ENCODE results near the gene DNAJC5G. TPM values are rescaled to one million over a fixed set of nuclear protein-coding genes. Genes with fewer than 3 reads are reported as not detected.

DNAJC5G gene
- total RNA-seq, 3 donors from 2014 or later, result 0.47 TPM; not detected in 2

DNA sequence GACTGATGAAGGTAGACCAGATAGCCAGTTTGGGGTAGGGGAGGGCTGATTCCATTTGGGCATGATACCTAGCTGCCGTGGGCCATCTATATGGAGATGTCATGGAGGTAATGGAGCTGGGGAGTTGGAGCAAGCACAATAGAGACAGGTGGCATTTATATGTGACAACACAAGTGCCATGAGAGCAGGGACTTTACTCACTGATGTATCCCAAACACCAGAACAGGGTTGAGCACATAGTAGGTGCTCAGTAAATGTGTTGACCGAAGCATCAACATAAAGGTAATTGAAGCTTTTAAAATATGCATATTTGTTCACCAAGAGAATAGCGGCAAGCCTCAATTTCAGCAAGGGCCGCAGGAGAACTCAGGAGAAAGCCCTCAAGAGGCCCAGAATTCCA is 27.3 kb upstream of the DNAJC5G start:
- DNase-seq (no peak), ATAC-seq (no peak)
- Histone ChIP-seq H3K36me3 (ENCODE audit: low read depth) (no peaks in the 10 kb centered on the region), H3K9me3 (no peaks in the 10 kb centered on the region), H3K4me1 (ENCODE audit: low read depth) (no peaks in the 10 kb centered on the region), H3K4me3 (no peak overlapping the region)
- intact Hi-C loops (cut with DNase I, micrococcal nuclease), result no loop called here
- TF ChIP-seq, protein P1, sequence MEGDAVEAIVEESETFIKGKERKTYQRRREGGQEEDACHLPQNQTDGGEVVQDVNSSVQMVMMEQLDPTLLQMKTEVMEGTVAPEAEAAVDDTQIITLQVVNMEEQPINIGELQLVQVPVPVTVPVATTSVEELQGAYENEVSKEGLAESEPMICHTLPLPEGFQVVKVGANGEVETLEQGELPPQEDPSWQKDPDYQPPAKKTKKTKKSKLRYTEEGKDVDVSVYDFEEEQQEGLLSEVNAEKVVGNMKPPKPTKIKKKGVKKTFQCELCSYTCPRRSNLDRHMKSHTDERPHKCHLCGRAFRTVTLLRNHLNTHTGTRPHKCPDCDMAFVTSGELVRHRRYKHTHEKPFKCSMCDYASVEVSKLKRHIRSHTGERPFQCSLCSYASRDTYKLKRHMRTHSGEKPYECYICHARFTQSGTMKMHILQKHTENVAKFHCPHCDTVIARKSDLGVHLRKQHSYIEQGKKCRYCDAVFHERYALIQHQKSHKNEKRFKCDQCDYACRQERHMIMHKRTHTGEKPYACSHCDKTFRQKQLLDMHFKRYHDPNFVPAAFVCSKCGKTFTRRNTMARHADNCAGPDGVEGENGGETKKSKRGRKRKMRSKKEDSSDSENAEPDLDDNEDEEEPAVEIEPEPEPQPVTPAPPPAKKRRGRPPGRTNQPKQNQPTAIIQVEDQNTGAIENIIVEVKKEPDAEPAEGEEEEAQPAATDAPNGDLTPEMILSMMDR (IDR thresholded peaks at IDR 0.05), result no peak

DNA sequence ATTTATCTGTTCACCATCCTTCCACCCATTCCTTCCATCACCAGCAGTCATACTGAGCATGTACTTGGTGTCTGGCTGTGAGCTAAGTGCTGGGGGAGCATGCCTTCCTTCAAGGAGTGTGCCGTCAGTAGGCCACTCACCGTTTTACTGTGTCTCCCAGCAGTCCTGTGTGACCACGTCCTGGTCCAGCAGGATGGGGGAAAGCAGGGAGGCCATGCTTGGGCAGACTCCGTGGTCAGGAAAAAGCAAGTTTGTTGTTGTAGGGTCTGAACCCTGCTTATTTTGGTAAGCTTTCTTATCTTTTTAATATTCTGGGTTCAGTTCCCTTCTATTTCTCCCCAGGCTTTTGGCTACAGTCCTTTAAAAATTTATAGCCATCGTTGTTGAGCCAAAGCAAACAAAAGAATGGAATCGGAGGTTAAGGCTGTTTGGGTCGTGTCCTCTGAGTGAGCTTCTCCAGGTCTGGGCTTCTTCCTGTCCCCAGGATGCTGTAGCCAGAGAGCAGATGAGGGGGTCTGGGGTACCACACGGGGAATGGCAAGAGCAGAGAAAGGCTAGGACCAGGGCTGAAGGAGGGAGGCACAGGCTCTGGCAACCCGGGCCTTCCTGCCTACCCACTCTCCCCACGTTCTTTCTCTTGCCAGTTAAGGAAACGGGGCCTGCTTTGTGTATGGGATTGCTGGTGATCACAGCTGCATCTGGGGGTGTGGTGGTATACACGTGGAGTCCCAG is 25.9 kb upstream of the DNAJC5G start:
- DNase-seq (no peak), ATAC-seq (no peak)
- no peaks in the 10 kb centered on the region for H3K4me1 ChIP-seq (ENCODE audit: low read depth)
- H3K36me3 ChIP-seq (ENCODE audit: low read depth), result no peaks in the 10 kb centered on the region
- TF ChIP-seq, protein P1 (IDR thresholded peaks at IDR 0.05), result no peak
- intact Hi-C loops (cut with DNase I, micrococcal nuclease), result no loop called here
- no peaks in the 10 kb centered on the region for H3K9me3 ChIP-seq
- H3K4me3 ChIP-seq, result no peak overlapping the region

DNA sequence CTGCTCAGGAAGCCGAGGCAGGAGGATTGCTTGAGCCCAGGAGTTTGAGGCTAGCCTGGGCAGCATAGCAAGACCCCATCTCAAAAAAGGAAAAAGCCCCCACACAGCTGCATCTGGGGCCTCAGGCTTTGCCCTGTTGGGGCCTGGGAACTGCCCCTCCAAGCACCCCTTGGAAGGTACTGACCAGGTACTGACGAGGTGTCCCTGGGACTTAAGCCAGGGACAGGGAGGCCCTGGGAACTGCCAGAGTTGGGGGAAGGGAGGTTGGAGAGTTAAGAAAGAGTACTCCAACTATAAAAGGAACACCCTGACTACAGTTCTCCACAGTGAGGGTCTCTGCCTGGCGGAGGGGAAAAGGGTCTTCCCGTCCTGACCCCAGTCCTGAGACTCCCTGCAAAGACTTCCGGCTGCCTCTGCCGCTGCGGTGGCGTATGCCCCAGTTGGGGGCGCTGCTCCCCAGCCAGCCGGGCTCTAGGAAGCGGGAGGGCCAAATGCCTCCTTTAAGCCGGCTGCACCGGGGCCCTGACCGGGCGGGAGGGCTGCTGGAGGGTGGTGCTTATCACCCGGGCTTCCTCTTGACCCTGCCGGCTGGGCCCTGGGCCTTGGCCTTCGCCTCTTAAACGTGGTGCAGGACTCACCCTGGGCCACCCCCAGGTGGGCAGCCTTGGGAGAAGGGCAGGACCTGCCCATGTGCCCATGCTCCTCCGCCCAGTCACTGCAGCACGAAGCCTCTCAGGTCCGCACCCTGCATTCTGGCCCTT is 25.2 kb upstream of the DNAJC5G start:
- TF ChIP-seq, protein P1 (IDR thresholded peaks at IDR 0.05), result no peak
- peak; percentile 85 for ATAC-seq
- no peaks in the 10 kb centered on the region for H3K9me3 ChIP-seq
- intact Hi-C loops (cut with DNase I, micrococcal nuclease), result no loop called here
- H3K36me3 ChIP-seq (ENCODE audit: low read depth), result no peaks in the 10 kb centered on the region
- peak in 2 of 3 donors; percentile 48 to 69 for DNase-seq
- no peaks in the 10 kb centered on the region for H3K4me1 ChIP-seq (ENCODE audit: low read depth)
- H3K4me3 ChIP-seq, result no peak overlapping the region

DNA sequence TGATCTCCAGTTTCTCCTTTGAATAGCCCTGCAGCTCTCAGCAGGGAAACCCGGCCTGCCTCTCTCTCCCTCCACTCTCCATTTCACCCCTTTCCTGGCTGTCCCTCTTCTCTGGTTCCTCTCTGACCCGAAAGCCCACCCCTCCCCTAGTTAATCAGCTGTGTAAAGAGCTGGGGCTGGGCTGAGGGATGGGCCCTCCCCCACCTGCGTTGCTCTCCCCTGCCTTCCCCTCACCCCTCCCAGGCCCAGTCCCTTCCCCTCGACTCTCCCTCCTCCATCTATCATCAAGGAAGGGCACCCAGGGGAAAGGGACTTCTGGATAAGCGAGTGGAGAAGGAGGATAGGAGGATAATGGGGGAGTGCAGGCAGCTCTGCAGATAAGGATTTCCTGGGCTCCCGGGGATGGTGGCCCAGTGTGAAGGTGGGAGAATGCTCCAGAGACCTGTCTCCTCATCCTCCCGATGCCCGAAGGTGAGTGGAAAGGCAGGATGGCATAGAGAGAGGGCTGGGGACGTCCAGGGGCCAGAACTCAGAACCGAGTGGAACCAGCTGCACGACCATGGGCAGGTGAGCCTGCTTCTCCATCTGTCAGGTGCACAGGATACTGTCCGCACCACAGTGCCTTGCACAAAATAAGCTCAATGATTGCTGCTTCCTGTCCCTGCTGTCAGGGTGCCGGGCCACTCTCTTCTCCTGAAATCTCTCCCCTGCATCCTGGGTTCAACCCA is 24.4 kb upstream of the DNAJC5G start:
- intact Hi-C loops (cut with DNase I, micrococcal nuclease), result no loop called here
- H3K4me1 ChIP-seq (ENCODE audit: low read depth), result no peaks in the 10 kb centered on the region
- H3K36me3 ChIP-seq (ENCODE audit: low read depth), result no peaks in the 10 kb centered on the region
- no peak for DNase-seq
- no peak overlapping the region for H3K4me3 ChIP-seq
- ATAC-seq, result no peak
- H3K9me3 ChIP-seq, result no peaks in the 10 kb centered on the region
- TF ChIP-seq, protein P1 (IDR thresholded peaks at IDR 0.05), result no peak

DNA sequence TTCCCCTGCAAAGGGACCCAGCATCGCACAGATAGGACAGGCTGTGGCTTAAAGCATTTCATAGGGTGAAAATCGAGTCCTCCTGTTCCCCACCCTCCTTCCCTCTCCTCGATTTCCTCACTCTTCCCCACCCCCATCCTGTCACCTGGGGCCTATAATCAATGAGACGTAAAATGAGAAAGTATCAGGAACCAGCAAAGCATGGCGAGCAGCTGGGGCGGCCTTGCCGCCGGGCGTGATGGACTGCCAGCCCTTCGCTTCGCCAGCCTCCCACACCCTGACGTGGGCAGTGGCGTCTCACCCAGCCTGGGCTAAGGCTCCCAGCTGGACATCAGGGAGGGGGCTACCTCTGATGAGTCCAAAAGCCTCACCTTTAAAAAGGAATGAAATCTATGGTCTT is 23.5 kb upstream of the DNAJC5G start:
- intact Hi-C loops (cut with DNase I, micrococcal nuclease), result no loop called here
- DNase-seq (no peak), ATAC-seq (no peak)
- no peaks in the 10 kb centered on the region for H3K36me3 ChIP-seq (ENCODE audit: low read depth)
- H3K4me1 ChIP-seq (ENCODE audit: low read depth), result no peaks in the 10 kb centered on the region
- H3K9me3 ChIP-seq, result no peaks in the 10 kb centered on the region
- TF ChIP-seq, protein P1 (IDR thresholded peaks at IDR 0.05), result no peak
- no peak overlapping the region for H3K4me3 ChIP-seq
